Measurements from ENCODE around the gene NECTIN3. TPM values are rescaled to one million over a fixed set of nuclear protein-coding genes. Genes with fewer than 3 reads are reported as not detected.

NECTIN3 gene
- total RNA-seq, 1 experiment from 2014 or later: 53.7 TPM

DNA sequence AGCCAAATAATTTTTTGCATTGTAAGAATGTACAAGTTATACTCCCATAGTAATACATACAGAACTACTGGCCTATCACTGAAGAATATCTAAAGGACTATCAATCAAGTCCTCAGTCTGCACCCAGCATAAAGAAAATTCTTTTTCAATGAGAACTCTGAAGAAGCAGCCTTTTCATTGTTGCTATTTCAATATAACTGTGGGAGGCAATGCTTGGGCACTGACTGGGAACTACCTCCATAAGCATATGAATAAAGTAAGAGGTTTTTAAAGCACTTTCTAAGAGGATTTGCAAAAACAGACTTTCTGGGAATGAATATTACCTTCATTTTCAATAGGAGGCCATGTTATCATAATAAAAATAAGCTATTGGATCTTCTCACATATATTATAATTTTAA is 24.6 kb upstream of the NECTIN3 start:
- no peak overlapping the region for H2AK5ac ChIP-seq (ENCODE audit: insufficient read length, low read length)
- no peak overlapping the region for H3K4me2 ChIP-seq (ENCODE audit: insufficient read depth, insufficient read length, low read length)
- H3K56ac ChIP-seq (ENCODE audit: insufficient read length, low read depth, low read length): no peak overlapping the region
- H3K4ac ChIP-seq (ENCODE audit: low read depth, low read length): no peak overlapping the region
- no peaks in the 10 kb centered on the region for H3K9me3 ChIP-seq (ENCODE audit: control insufficient read depth, low read depth, low read length)
- DNase-seq: no peak
- H3K79me2 ChIP-seq (ENCODE audit: insufficient read depth, low read length): no peaks in the 10 kb centered on the region
- no peak overlapping the region for H2AFZ ChIP-seq (ENCODE audit: low read length)
- H3K36me3 Mint-ChIP-seq (ENCODE audit: insufficient read depth in 1 of 3, low read depth in 3 of 3): peaks cover 15 to 27% (median 18%) of the 10 kb centered on the region in 3 experiments
- H2BK20ac ChIP-seq (ENCODE audit: low read depth, low read length, poor library complexity, severe bottlenecking): no peak overlapping the region
- H3K27ac Mint-ChIP-seq: peak overlapping the region in 2 of 3 experiments; percentile 40 to 91; a peak in 3 of 7 replicates
- H3K4me1 Mint-ChIP-seq: peaks cover 35 to 44% of the 10 kb centered on the region in 2 experiments
- H4K20me1 ChIP-seq (ENCODE audit: control insufficient read depth, insufficient read depth, insufficient read length): no peaks in the 10 kb centered on the region
- no peak overlapping the region for H3K9ac ChIP-seq (ENCODE audit: extremely low read depth, insufficient read length, low read length)
- no peak overlapping the region for H3T11ph ChIP-seq (ENCODE audit: low read length)
- H3K79me1 ChIP-seq (ENCODE audit: insufficient read depth, low read depth, low read length, poor library complexity, severe bottlenecking): no peaks in the 10 kb centered on the region
- no peak overlapping the region for H2BK15ac ChIP-seq (ENCODE audit: low read depth, low read length)
- H4K91ac ChIP-seq (ENCODE audit: insufficient read length, low read depth, low read length): no peak overlapping the region
- H3K9me3 Mint-ChIP-seq: peaks cover 18% of the 10 kb centered on the region in 2 experiments
- no peaks in the 10 kb centered on the region for H3K27me3 Mint-ChIP-seq (ENCODE audit: low read depth)
- no peak overlapping the region for H2BK5ac ChIP-seq (ENCODE audit: insufficient read length, low read length)
- no peak overlapping the region for H4K8ac ChIP-seq (replicated peaks; ENCODE audit: insufficient read length, low read depth, low read length)
- H3K4me1 ChIP-seq (ENCODE audit: insufficient read depth, low read length): peaks cover 2% of the 10 kb centered on the region; the same call in 1 of the 2 replicates
- H3K23me2 ChIP-seq (ENCODE audit: insufficient read length, low read depth, low read length, poor library complexity, severe bottlenecking): no peaks in the 10 kb centered on the region
- TF ChIP-seq, protein P1, sequence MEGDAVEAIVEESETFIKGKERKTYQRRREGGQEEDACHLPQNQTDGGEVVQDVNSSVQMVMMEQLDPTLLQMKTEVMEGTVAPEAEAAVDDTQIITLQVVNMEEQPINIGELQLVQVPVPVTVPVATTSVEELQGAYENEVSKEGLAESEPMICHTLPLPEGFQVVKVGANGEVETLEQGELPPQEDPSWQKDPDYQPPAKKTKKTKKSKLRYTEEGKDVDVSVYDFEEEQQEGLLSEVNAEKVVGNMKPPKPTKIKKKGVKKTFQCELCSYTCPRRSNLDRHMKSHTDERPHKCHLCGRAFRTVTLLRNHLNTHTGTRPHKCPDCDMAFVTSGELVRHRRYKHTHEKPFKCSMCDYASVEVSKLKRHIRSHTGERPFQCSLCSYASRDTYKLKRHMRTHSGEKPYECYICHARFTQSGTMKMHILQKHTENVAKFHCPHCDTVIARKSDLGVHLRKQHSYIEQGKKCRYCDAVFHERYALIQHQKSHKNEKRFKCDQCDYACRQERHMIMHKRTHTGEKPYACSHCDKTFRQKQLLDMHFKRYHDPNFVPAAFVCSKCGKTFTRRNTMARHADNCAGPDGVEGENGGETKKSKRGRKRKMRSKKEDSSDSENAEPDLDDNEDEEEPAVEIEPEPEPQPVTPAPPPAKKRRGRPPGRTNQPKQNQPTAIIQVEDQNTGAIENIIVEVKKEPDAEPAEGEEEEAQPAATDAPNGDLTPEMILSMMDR (conservative IDR thresholded peaks at IDR 0.05): no peak
- H2BK120ac ChIP-seq (ENCODE audit: low read depth, low read length, poor library complexity, severe bottlenecking): no peak overlapping the region
- no peak overlapping the region for H4K5ac ChIP-seq (ENCODE audit: insufficient read length, low read depth, low read length)
- H2BK12ac ChIP-seq (ENCODE audit: insufficient read length, low read depth, low read length): no peak overlapping the region
- H3K4me3 Mint-ChIP-seq: no peak overlapping the region
- H3K27me3 ChIP-seq (ENCODE audit: insufficient read depth, low read length): no peaks in the 10 kb centered on the region
- no peak overlapping the region for H3K27ac ChIP-seq (ENCODE audit: insufficient read length, low read depth, low read length)
- H3K14ac ChIP-seq (ENCODE audit: insufficient read depth, low read length): no peak overlapping the region
- no peak overlapping the region for H3K18ac ChIP-seq (ENCODE audit: insufficient read length, low read depth, low read length)
- no peak overlapping the region for H3K23ac ChIP-seq (ENCODE audit: insufficient read length, low read depth, low read length)
